Measurements from ENCODE around the gene DMBT1.

DMBT1 gene

GRCh38 chr10:122649903-122650302 is 89.3 kb downstream of the DMBT1 start:
- no peak for DNase-seq

GRCh38 chr10:122650331-122650730 is 89.8 kb downstream of the DMBT1 start:
- DNase-seq, result no peak

GRCh38 chr10:122655524-122656307 is 95.2 kb downstream of the DMBT1 start:
- no peak for DNase-seq

- DNase-seq, result no peak
Measured at GRCh38 chr10:122656308-122656705, 95.8 kb downstream of the DMBT1 start.

- DNase-seq, result no peak
Measured at GRCh38 chr10:122656741-122657140, 96.2 kb downstream of the DMBT1 start.

GRCh38 chr10:122657255-122657654 is 96.7 kb downstream of the DMBT1 start:
- no peak for DNase-seq

GRCh38 chr10:122657729-122658128 is 97.2 kb downstream of the DMBT1 start:
- DNase-seq, result no peak

- no peak for DNase-seq
Measured at GRCh38 chr10:122658356-122659049, 97.9 kb downstream of the DMBT1 start.

GRCh38 chr10:122659126-122659525 is 98.6 kb downstream of the DMBT1 start:
- DNase-seq, result no peak

- no peak for DNase-seq
Measured at GRCh38 chr10:122659651-122660050, 99.1 kb downstream of the DMBT1 start.

- no peak for DNase-seq
Measured at GRCh38 chr10:122660696-122661095, 100.1 kb downstream of the DMBT1 start.

- DNase-seq, result no peak
Measured at GRCh38 chr10:122662231-122662630, 101.7 kb downstream of the DMBT1 start.

GRCh38 chr10:122663516-122664130 is 103.1 kb downstream of the DMBT1 start:
- no peak for DNase-seq

- no peak for DNase-seq
Measured at GRCh38 chr10:122664501-122664900, 103.9 kb downstream of the DMBT1 start.

- no peak for DNase-seq
Measured at GRCh38 chr10:122665329-122665860, 104.8 kb downstream of the DMBT1 start.

- DNase-seq, result no peak
Measured at GRCh38 chr10:122665946-122666345, 105.4 kb downstream of the DMBT1 start.

GRCh38 chr10:122669045-122669444 is 108.5 kb downstream of the DMBT1 start:
- no peak for DNase-seq

GRCh38 chr10:122669842-122670241 is 109.3 kb downstream of the DMBT1 start:
- no peak for DNase-seq

GRCh38 chr10:122671355-122671754 is 110.8 kb downstream of the DMBT1 start:
- DNase-seq, result no peak

- DNase-seq, result no peak
Measured at GRCh38 chr10:122672655-122673054, 112.1 kb downstream of the DMBT1 start.

- DNase-seq, result no peak
Measured at GRCh38 chr10:122673269-122673668, 112.7 kb downstream of the DMBT1 start.

- DNase-seq, result no peak
Measured at GRCh38 chr10:122673731-122674130, 113.2 kb downstream of the DMBT1 start.

GRCh38 chr10:122674781-122675180 is 114.2 kb downstream of the DMBT1 start:
- no peak for DNase-seq

- DNase-seq, result no peak
Measured at GRCh38 chr10:122675278-122675677, 114.7 kb downstream of the DMBT1 start.
